ENCODE results near the gene CABP2. TPM values are rescaled to one million over a fixed set of nuclear protein-coding genes. Genes with fewer than 3 reads are reported as not detected.

CABP2 gene
- total and polyA plus RNA-seq, 10 of the 15 experiments (the other 5 are each of a cell fraction or from before 2014, with no cell fraction given) = not detected

- ATAC-seq (no peak), FAIRE-seq (no peak), DNase-seq (ENCODE audit: low read depth, low spot score) (no peak)
- RAD21 ChIA-PET (ENCODE audit: unreplicated experiment) = no interaction called here
- POLR2A ChIA-PET = no interaction called here
- no peak overlapping the region for H3K27ac ChIP-seq (ENCODE audit: control insufficient read depth, insufficient read depth)
- SMC1A ChIA-PET (ENCODE audit: uncharacterized antibody, unreplicated experiment) = no interaction called here
- no peak overlapping the region for H2AFZ ChIP-seq (ENCODE audit: control insufficient read depth, low read depth, low read length)
- no peak overlapping the region for H3K9ac ChIP-seq (ENCODE audit: control insufficient read depth, insufficient read depth, low read length)
- WGBS (ENCODE audit: insufficient coverage, insufficient replicate concordance, low lambda C conversion rate, missing lambda C conversion rate) = 96% methylated on average over 19 of the region's 21 CpGs
- no peaks in the 10 kb centered on the region; the same call in 1 of the 2 replicates for H4K20me1 ChIP-seq (ENCODE audit: control insufficient read depth, insufficient read depth)
- H3K4me2 ChIP-seq (ENCODE audit: control insufficient read depth, insufficient read depth) = no peak overlapping the region
- H3K27me3 ChIP-seq (replicated peaks in 1 of 2; ENCODE audit: control insufficient read depth in 2 of 2, insufficient read depth in 2 of 2, low read length in 1 of 2) = no peaks in the 10 kb centered on the region
- intact Hi-C loops (cut with micrococcal nuclease; ENCODE audit: unreplicated experiment) (no loop called here), in situ Hi-C loops (cut with MboI) (no loop called here)
- H3K4me3 ChIP-seq = no peak overlapping the region
- no peaks in the 10 kb centered on the region for H3K9me3 ChIP-seq (replicated peaks; ENCODE audit: control insufficient read depth, insufficient read depth, low read length)
- CTCF ChIA-PET = no interaction called here
- H3K36me3 ChIP-seq (ENCODE audit: control insufficient read depth in 2 of 2, insufficient read depth in 2 of 2, low read length in 1 of 2) = peaks cover 0 to 10% of the 10 kb centered on the region in 2 experiments; a peak in 3 of 4 replicates
- no peaks in the 10 kb centered on the region for H3K79me2 ChIP-seq (ENCODE audit: control insufficient read depth, insufficient read depth, low read length)
- no peaks in the 10 kb centered on the region; the same call in 1 of the 2 replicates for H3K4me1 ChIP-seq (ENCODE audit: control insufficient read depth, insufficient read depth, low read length)
- no TSS peak for BruUV-seq (replicated peaks)
- no peak for TF ChIP-seq PRDM15 (CRISPR knock-in tag; IDR thresholded peaks at IDR 0.05)
- no peak for TF ChIP-seq DPF2 (IDR thresholded peaks at IDR 0.05)
- TF ChIP-seq ESRRA (IDR thresholded peaks at IDR 0.05; ENCODE audit: low read length) = no peak
- no peak for TF ChIP-seq RELA (IDR thresholded peaks at IDR 0.05; ENCODE audit: borderline replicate concordance, partially characterized antibody)
- no peak for TF ChIP-seq SUZ12 (IDR thresholded peaks at IDR 0.05; ENCODE audit: unreplicated experiment)
- TF ChIP-seq REST (IDR thresholded peaks at IDR 0.05; ENCODE audit: low read depth, low read length) = no peak
- no peak for TF ChIP-seq TCF3 (IDR thresholded peaks at IDR 0.05; ENCODE audit: borderline replicate concordance, insufficient read depth, low read depth, low read length)
- TF ChIP-seq MLLT1 (IDR thresholded peaks at IDR 0.05) = no peak
- no peak for TF ChIP-seq EGR1 (IDR thresholded peaks at IDR 0.05; ENCODE audit: borderline replicate concordance in 1 of 2, low read depth in 2 of 2, low read length in 2 of 2)
- TF ChIP-seq TAF1 (IDR thresholded peaks at IDR 0.05; ENCODE audit: borderline replicate concordance, low read depth, low read length) = no peak
- no peak for TF ChIP-seq NKRF (conservative IDR thresholded peaks at IDR 0.05)
Observed at GRCh38 chr11:67498544-67498972, 24.7 kb downstream of the CABP2 start.
